Measurements from ENCODE around the gene SIRT5.

DNA sequence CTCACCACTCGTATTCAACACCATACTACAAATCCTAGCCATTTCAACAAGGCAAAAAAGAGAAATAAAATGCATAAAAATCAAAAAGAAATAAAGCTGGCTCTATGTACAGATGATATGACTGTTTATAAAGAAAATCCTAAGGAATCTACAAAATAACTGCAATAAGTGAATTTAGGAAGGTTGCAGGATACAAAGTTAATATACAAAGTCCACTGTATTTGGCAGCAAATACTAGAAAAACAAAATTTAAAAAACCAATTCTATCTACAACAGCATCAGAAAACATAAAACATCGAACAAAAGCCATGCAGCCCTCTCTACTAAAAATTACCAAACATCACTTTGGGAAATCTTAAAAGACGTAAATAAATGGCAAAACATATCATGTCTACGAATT is 89.6 kb downstream of the SIRT5 start:
- TF ChIP-seq, protein P1, sequence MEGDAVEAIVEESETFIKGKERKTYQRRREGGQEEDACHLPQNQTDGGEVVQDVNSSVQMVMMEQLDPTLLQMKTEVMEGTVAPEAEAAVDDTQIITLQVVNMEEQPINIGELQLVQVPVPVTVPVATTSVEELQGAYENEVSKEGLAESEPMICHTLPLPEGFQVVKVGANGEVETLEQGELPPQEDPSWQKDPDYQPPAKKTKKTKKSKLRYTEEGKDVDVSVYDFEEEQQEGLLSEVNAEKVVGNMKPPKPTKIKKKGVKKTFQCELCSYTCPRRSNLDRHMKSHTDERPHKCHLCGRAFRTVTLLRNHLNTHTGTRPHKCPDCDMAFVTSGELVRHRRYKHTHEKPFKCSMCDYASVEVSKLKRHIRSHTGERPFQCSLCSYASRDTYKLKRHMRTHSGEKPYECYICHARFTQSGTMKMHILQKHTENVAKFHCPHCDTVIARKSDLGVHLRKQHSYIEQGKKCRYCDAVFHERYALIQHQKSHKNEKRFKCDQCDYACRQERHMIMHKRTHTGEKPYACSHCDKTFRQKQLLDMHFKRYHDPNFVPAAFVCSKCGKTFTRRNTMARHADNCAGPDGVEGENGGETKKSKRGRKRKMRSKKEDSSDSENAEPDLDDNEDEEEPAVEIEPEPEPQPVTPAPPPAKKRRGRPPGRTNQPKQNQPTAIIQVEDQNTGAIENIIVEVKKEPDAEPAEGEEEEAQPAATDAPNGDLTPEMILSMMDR (IDR thresholded peaks at IDR 0.05; ENCODE audit: poor library complexity, severe bottlenecking), result no peak
- TF ChIP-seq POLR2AphosphoS5 (IDR thresholded peaks at IDR 0.05) (no peak), SMC3 (conservative IDR thresholded peaks at IDR 0.05; ENCODE audit: poor library complexity) (no peak), EP300 (conservative IDR thresholded peaks at IDR 0.05; ENCODE audit: poor library complexity, severe bottlenecking) (no peak), EZH2 (IDR thresholded peaks at IDR 0.05; ENCODE audit: borderline replicate concordance, insufficient read depth, low read length, poor library complexity, severe bottlenecking) (no peak)
- TF ChIP-seq, protein P2, sequence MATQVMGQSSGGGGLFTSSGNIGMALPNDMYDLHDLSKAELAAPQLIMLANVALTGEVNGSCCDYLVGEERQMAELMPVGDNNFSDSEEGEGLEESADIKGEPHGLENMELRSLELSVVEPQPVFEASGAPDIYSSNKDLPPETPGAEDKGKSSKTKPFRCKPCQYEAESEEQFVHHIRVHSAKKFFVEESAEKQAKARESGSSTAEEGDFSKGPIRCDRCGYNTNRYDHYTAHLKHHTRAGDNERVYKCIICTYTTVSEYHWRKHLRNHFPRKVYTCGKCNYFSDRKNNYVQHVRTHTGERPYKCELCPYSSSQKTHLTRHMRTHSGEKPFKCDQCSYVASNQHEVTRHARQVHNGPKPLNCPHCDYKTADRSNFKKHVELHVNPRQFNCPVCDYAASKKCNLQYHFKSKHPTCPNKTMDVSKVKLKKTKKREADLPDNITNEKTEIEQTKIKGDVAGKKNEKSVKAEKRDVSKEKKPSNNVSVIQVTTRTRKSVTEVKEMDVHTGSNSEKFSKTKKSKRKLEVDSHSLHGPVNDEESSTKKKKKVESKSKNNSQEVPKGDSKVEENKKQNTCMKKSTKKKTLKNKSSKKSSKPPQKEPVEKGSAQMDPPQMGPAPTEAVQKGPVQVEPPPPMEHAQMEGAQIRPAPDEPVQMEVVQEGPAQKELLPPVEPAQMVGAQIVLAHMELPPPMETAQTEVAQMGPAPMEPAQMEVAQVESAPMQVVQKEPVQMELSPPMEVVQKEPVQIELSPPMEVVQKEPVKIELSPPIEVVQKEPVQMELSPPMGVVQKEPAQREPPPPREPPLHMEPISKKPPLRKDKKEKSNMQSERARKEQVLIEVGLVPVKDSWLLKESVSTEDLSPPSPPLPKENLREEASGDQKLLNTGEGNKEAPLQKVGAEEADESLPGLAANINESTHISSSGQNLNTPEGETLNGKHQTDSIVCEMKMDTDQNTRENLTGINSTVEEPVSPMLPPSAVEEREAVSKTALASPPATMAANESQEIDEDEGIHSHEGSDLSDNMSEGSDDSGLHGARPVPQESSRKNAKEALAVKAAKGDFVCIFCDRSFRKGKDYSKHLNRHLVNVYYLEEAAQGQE (IDR thresholded peaks at IDR 0.05; ENCODE audit: borderline replicate concordance), result no peak

Data from neural cell (in vitro differentiated cells).